Activated CD8-positive, alpha-beta memory T cell treated with anti-CD3 and anti-CD28 coated beads, Interleukin-2, amount 10 ng/mL, durations not matched to agents 7 days and 5 days (primary cell): ENCODE results near the gene HNRNPR. TPM values are rescaled to one million over a fixed set of nuclear protein-coding genes. Genes with fewer than 3 reads are reported as not detected.

Source experiments
- ATAC-seq: fragments of 150-1000 bp; cut with Tn5 transposase; one replicate; pipeline ENCODE4 v1.10.0; 2021; ENCODE audit warnings: moderate library complexity
- CTCF ChIA-PET: fragments of 350-600 bp; sonication (Branson Sonifier 250); formaldehyde crosslinking; loops from one replicate; lab custom pipeline; 2021; ENCODE audit warnings: antibody characterized with exemption; lab: Charles Lee
- DNase-seq: peaks from one replicate; pipeline ENCODE4 v3.0.0-alpha.2; 2020
- H3K27ac Mint-ChIP-seq: one replicate; pipeline ENCODE4 v1.8.0; 2021; ENCODE audit warnings: mild to moderate bottlenecking, mixed read lengths
- H3K27me3 Mint-ChIP-seq: one replicate; pipeline ENCODE4 v1.8.0; 2021; ENCODE audit warnings: mixed read lengths
- H3K36me3 Mint-ChIP-seq: one replicate; pipeline ENCODE4 v1.8.0; 2021; ENCODE audit warnings: mild to moderate bottlenecking, mixed read lengths
- H3K4me1 Mint-ChIP-seq: one replicate; pipeline ENCODE4 v1.8.0; 2021; ENCODE audit warnings: mixed read lengths
- H3K4me3 Mint-ChIP-seq: one replicate; pipeline ENCODE4 v1.8.0; 2021; ENCODE audit warnings: mild to moderate bottlenecking, moderate library complexity, mixed read lengths
- H3K9me3 Mint-ChIP-seq: one replicate; pipeline ENCODE4 v1.8.0; 2022; ENCODE audit warnings: low read depth, mixed read lengths
- total RNA-seq, 2 experiments: library from RNA; stranded (reverse); gene quantifications; one replicate each; pipeline ENCODE4 v1.2.3, GENCODE V29; 2021

HNRNPR gene
- total RNA-seq, 2 experiments from 2014 or later: 220 to 222 TPM

DNA sequence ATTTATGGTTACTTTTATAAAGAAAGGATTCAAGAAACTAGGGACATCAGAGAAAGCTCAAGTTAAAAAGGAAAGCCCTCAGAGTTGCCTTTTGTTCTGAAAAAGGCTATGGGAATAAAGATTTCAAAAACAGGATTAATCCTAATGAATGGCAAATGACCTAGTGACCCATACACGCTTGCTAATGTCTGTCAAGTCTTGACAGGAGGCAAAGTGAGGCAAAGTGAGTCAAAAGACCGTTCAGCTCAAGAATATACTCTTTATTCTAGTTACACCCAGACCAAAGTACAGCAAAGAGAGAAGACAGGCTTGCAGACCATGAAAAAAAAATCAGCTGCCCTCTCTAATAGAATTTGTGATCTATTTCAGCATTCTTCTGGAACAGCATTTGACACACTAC lies 22.1 kb upstream of the HNRNPR start:
- ATAC-seq (no peak), DNase-seq (no peak)
- peak overlapping the region; percentile 6 for H3K4me3 Mint-ChIP-seq
- H3K4me1 Mint-ChIP-seq: peaks cover 30% of the 10 kb centered on the region
- no peaks in the 10 kb centered on the region for H3K27me3 Mint-ChIP-seq
- H3K27ac Mint-ChIP-seq: no peak overlapping the region
- H3K36me3 Mint-ChIP-seq: peaks cover 59% of the 10 kb centered on the region
- CTCF ChIA-PET: interaction anchor here (1.2 to 1.6 kb wide), 3 partner anchors 15 to 21 kb away, joined by 3 to 5 read pairs (median 4); partner anchors contain the start of gene HNRNPR
- peaks cover 26% of the 10 kb centered on the region for H3K9me3 Mint-ChIP-seq

DNA sequence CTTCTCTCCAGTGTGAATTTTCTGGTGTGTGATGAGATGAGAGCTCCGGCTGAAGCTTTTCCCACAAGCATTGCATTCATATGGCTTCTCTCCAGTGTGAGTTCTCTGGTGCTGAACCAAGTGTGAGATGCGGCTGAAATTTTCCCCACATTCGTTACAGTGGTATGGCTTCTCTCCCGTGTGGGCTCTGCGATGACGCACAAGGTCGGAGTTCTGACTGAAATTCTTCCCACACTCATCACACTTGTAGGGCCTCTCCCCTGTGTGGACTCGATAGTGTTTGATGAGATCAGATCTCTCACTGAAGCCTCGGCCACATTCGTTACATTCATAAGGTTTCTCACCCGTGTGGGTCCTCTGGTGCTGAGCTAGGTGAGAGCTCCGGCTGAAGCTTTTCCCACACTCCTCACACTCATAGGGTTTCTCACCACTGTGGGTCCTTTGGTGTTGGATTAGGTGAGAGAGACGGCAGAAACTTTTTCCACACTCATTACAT lies 18.2 kb upstream of the HNRNPR start:
- H3K27me3 Mint-ChIP-seq: no peaks in the 10 kb centered on the region
- H3K36me3 Mint-ChIP-seq: peaks cover 78% of the 10 kb centered on the region
- DNase-seq (no peak), ATAC-seq (no peak)
- CTCF ChIA-PET: interaction anchor here (0.8 to 0.9 kb wide), 2 partner anchors 12 to 23 kb away, joined by 3 read pairs; no protein-coding TSS in a partner anchor
- H3K4me1 Mint-ChIP-seq: peaks cover 8% of the 10 kb centered on the region
- no peak overlapping the region for H3K4me3 Mint-ChIP-seq
- H3K9me3 Mint-ChIP-seq: peaks cover 42% of the 10 kb centered on the region
- no peak overlapping the region for H3K27ac Mint-ChIP-seq

GRCh38 chr1:23358310-23358875 lies 14.3 kb upstream of the HNRNPR start:
- peaks cover 4% of the 10 kb centered on the region for H3K4me1 Mint-ChIP-seq
- no peaks in the 10 kb centered on the region for H3K27me3 Mint-ChIP-seq
- ATAC-seq (no peak), DNase-seq (no peak)
- peaks cover 52% of the 10 kb centered on the region for H3K36me3 Mint-ChIP-seq
- peaks cover 45% of the 10 kb centered on the region for H3K9me3 Mint-ChIP-seq
- H3K27ac Mint-ChIP-seq: no peak overlapping the region
- no peak overlapping the region for H3K4me3 Mint-ChIP-seq
- CTCF ChIA-PET: no interaction called here

GRCh38 chr1:23357138-23357908 lies 13.2 kb upstream of the HNRNPR start:
- peaks cover 4% of the 10 kb centered on the region for H3K4me1 Mint-ChIP-seq
- no peaks in the 10 kb centered on the region for H3K27me3 Mint-ChIP-seq
- no peak for ATAC-seq
- H3K27ac Mint-ChIP-seq: no peak overlapping the region
- peaks cover 43% of the 10 kb centered on the region for H3K36me3 Mint-ChIP-seq
- DNase-seq: no peak
- no peak overlapping the region for H3K4me3 Mint-ChIP-seq
- H3K9me3 Mint-ChIP-seq: peaks cover 40% of the 10 kb centered on the region
- CTCF ChIA-PET: interaction anchor here (1.3 kb wide), 1 partner anchor 13 kb away, joined by 4 read pairs; the partner anchor contains the start of gene HNRNPR

DNA sequence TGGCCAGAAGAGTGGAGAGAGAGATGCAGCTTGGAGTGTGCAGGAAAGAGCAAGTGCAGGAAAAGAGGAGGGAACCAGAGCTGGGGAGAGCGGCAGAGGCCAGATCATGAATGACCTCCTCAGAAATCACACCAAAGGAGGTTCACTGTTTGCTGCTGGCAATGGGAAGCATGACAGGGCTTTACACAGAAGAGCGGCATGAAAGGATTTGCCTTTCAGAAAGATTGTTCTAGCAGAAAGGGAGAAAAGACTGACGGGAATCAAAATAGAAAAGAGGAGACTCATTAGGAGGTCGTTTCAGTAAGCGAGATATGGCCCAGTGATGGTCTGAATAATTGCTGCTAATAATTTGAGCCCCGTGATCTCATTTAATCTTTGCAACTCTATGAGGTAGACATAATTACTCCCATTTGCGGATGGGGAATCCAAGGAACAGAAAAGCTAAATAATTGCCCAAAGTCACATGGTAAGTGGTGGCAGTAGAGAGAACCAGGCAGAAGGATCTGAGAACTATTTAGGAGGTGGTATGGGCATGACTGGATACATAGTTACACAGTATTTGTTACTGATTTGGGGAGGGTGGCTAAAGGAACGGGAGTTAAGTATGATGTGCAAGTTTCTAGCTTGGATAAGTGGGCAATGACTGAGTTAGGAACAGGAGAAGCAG lies 12.5 kb upstream of the HNRNPR start:
- H3K36me3 Mint-ChIP-seq: peaks cover 36% of the 10 kb centered on the region
- H3K9me3 Mint-ChIP-seq: peaks cover 34% of the 10 kb centered on the region
- ATAC-seq (no peak), DNase-seq (no peak)
- peaks cover 4% of the 10 kb centered on the region for H3K4me1 Mint-ChIP-seq
- no peaks in the 10 kb centered on the region for H3K27me3 Mint-ChIP-seq
- CTCF ChIA-PET: interaction anchor here (1.3 kb wide), 1 partner anchor 12 kb away, joined by 4 read pairs; the partner anchor contains the start of gene HNRNPR
- H3K4me3 Mint-ChIP-seq: no peak overlapping the region
- H3K27ac Mint-ChIP-seq: no peak overlapping the region

GRCh38 chr1:23354245-23354644 lies 10.2 kb upstream of the HNRNPR start:
- ATAC-seq: peak; percentile 30
- DNase-seq: no peak
- peaks cover 17% of the 10 kb centered on the region for H3K9me3 Mint-ChIP-seq
- no peak overlapping the region for H3K4me3 Mint-ChIP-seq
- H3K36me3 Mint-ChIP-seq: peaks cover 13% of the 10 kb centered on the region
- no peak overlapping the region for H3K27ac Mint-ChIP-seq
- CTCF ChIA-PET: interaction anchor here (0.7 kb wide), 1 partner anchor 71 kb away, joined by 5 read pairs; no protein-coding TSS in a partner anchor
- H3K27me3 Mint-ChIP-seq: no peaks in the 10 kb centered on the region
- peaks cover 4% of the 10 kb centered on the region for H3K4me1 Mint-ChIP-seq

DNA sequence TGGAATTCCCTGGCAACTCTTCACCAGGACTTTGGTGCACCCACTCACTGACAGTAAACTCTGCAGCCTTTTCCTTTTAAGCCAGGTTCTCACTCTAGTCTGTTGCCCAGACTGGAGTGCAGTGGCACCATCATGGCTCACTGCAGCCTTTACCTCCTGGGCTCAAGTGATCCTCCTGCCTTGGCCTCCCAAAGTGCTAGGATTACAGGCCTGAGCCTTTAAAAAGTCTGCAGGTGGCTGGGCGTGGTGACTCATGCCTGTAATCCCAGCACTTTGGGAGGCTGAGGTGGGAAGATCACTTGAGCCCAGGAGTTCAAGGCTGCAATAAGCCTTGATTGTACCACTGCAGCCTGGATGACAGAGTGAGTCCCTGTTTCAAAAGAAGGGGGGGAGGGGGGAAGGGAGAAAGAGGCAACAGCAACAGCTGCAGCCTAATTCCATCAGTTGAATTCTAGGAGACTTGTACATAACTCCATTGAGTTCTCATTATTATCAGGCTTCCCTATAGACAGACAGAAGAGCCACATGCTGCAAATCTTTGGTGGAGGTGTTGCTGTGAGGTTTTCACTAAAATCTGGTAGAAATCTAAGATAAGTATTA lies 8.1 kb upstream of the HNRNPR start:
- Mint-ChIP-seq H3K9me3 (peaks cover 13% of the 10 kb centered on the region), H3K27ac (no peak overlapping the region), H3K4me3 (no peak overlapping the region), H3K27me3 (no peaks in the 10 kb centered on the region), H3K36me3 (peaks cover 10% of the 10 kb centered on the region), H3K4me1 (peaks cover 4% of the 10 kb centered on the region)
- ATAC-seq (no peak), DNase-seq (no peak)
- CTCF ChIA-PET: no interaction called here

- no peak for DNase-seq
- CTCF ChIA-PET: interaction anchor here (0.8 to 1.5 kb wide), 3 partner anchors 21 to 151 kb away, joined by 4 to 5 read pairs (median 4); no protein-coding TSS in a partner anchor
- Mint-ChIP-seq H3K36me3 (peaks cover 13% of the 10 kb centered on the region), H3K27ac (no peak overlapping the region), H3K4me3 (no peak overlapping the region), H3K9me3 (no peaks in the 10 kb centered on the region), H3K4me1 (peaks cover 20% of the 10 kb centered on the region), H3K27me3 (no peaks in the 10 kb centered on the region)
- no peak for ATAC-seq
Observed at GRCh38 chr1:23345920-23346319, 1.8 kb upstream of the HNRNPR start.

- Mint-ChIP-seq H3K27ac (peak overlapping the region; percentile 88), H3K4me1 (peaks cover 29% of the 10 kb centered on the region), H3K4me3 (peak overlapping the region; percentile 85), H3K27me3 (no peaks in the 10 kb centered on the region), H3K9me3 (no peaks in the 10 kb centered on the region), H3K36me3 (peaks cover 17% of the 10 kb centered on the region)
- DNase-seq (no peak), ATAC-seq (no peak)
- CTCF ChIA-PET: interaction anchor here (0.6 to 1.6 kb wide), 9 partner anchors 10 to 347 kb away, joined by 3 to 16 read pairs (median 5); partner anchors contain the start of gene RPL11
Observed at GRCh38 chr1:23344987-23345472, 946 bp upstream of the HNRNPR start.

GRCh38 chr1:23343221-23344110 lies 618 bp downstream of the HNRNPR start:
- DNase-seq: peak; percentile 61
- peak; percentile 14 for ATAC-seq
- Mint-ChIP-seq H3K4me3 (peak overlapping the region; percentile 85), H3K4me1 (peaks cover 41% of the 10 kb centered on the region), H3K9me3 (no peaks in the 10 kb centered on the region), H3K27me3 (no peaks in the 10 kb centered on the region), H3K36me3 (peaks cover 23% of the 10 kb centered on the region), H3K27ac (peak overlapping the region; percentile 94)
- CTCF ChIA-PET: interaction anchor here (0.9 to 1.6 kb wide), 6 partner anchors 8 to 294 kb away, joined by 3 to 16 read pairs (median 5); no protein-coding TSS in a partner anchor

- no peaks in the 10 kb centered on the region for H3K9me3 Mint-ChIP-seq
- DNase-seq: no peak
- CTCF ChIA-PET: no interaction called here
- no peak for ATAC-seq
- peaks cover 32% of the 10 kb centered on the region for H3K36me3 Mint-ChIP-seq
- peak overlapping the region; percentile 85 for H3K4me3 Mint-ChIP-seq
- no peaks in the 10 kb centered on the region for H3K27me3 Mint-ChIP-seq
- H3K4me1 Mint-ChIP-seq: peaks cover 49% of the 10 kb centered on the region
- H3K27ac Mint-ChIP-seq: peak overlapping the region; percentile 94
Observed at GRCh38 chr1:23341931-23342692, 2.0 kb downstream of the HNRNPR start.
